NCI-H1694 (cell line): ENCODE data around the gene RPS6KA1.
"Not testable (repeated sequence)": the region's sequence is repeated elsewhere in the genome, so short reads cannot be mapped to it uniquely, and the experiment has no call there.

ENCODE experiments used
- DNase-seq: peaks from one replicate; lab custom pipeline; 2025; lab: John Stamatoyannopoulos, UW

Gene RPS6KA1

DNA sequence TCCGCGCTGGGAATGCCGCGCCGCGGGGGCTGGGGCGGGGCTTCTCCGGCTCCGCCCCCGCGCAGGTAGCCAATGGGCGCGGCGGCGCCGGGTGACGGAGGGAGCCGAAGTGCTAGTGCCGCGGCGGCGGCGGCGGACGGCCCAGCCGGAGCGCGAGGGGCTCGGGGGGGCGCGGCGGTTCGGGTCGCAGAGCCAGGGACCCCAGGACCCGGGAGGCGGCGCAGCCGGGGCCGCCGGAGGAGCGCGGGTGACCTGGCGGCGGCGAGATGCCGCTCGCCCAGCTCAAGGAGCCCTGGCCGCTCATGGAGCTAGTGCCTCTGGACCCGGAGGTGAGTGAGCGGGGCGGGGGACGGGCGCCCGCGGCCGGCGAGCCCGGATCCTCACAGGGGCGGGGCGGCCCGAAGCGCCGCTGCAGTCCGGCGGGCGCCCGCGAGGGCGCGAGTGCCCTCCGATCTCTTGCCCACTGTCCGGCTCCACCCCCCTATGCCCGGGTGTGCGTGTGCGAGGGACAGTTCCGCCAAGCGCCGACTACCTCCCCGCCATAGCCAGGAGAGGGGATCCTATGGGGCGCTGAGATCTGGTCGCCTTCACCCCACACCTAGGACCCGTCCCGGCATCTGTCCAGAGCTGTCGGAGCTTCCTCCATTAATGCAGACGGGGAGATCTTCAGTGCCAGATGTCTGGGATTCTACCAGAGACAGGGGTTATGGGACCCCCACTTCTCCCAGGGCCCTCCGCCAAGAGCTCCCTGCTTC is at the start of gene RPS6KA1:
Gene RPS6KA1, plus strand, starts transcription at position 107 of the 755 bp plus-strand sequence. Its CDS starts 160 bp downstream, at position 267.
- DNase-seq: no peak

DNA sequence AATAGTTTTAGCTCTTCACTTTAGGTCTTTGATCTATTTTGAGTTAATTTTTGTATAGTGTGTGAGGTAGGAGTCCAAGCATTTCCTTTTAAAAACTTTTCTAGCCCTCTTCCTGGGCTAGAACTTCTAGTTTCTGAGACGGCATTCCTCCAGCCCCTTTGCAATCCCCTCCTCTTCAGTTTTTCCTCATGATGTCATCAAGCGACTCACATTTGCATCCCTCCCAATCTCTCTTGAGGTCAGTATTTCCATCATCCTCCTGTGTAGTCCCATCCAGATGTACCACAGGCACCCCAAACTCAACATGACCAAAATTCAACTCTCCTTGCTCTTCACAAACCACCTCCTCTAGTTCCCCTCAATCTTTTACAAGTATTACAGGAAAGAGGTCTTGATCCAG is 46.6 kb upstream of the RPS6KA1 start:
- DNase-seq: no peak

DNA sequence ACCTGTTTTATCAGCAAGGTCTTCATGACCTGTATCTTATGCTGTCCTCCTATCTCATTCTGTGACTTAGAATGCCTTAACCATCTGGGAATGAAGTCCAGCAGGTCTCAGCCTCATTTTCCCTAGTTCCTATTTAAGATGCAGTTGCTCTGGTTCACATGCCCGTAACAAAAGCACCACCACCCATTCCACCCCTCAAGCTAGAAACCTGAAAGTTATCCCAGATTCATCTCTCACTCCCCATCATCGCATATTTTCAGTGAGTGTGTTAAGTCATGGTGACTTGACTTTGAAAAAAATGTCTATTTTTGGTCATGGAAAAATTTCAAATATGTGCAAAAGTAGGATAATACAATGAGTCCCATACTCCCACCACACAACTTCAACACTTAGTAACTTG is 45.6 kb upstream of the RPS6KA1 start:
- DNase-seq: no peak

DNA sequence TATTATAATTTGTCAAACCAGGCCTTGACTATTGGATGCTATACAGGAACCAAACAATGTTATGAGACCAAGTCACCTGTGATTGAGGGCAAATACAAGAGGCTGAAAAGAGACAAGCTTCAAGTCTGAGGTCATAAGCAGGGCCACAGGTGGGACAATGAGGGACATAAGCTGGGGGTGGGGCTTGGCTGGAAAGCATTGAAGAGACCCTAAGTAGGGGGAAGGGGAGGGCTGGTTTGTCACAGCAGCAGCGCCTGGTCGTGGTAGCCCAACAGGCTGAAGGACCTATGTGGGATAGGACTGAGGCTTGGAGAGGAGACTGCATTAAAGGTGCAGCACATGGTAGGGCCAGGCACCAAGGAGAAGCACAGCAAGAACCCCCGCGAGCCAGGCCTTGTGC is 39.4 kb upstream of the RPS6KA1 start:
- no peak for DNase-seq

DNA sequence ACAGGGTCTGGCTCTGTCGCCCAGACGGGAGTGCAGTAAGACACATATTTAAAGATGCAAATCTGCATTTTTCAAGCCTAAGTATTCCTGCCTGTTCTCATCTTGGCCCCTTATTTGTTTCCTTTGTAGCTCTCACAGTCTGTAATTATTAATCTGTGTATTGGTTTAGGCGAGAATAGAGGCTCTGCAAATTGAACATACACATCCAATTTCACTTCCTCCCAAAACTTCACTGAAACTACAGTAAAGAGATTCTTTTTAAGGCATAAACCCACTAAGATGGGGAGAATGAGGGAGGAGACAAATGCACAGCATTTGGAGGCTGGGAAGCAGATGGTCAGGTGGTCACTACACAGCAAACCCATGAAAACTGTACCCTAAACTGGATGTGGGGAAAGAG is 36.3 kb upstream of the RPS6KA1 start:
- no peak for DNase-seq

DNA sequence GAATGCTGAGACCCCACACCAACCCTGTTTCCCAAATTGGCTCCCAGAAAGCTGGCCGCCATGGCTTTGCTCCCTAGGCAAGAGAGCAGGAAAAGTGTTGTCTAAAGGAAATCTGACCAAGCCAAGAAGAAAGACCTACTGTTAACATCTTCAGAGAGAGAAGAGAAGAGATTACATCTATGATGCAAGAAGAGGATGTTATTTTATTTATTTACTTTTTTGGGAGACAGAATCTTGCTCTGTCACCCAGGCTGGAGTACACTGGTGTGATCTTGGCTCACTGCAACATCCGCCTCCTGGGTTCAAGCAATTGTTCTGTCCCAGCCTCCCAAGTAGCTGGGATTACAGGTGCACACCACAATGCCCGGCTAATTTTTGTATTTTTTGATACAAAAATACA is 35.6 kb upstream of the RPS6KA1 start:
- no peak for DNase-seq

DNA sequence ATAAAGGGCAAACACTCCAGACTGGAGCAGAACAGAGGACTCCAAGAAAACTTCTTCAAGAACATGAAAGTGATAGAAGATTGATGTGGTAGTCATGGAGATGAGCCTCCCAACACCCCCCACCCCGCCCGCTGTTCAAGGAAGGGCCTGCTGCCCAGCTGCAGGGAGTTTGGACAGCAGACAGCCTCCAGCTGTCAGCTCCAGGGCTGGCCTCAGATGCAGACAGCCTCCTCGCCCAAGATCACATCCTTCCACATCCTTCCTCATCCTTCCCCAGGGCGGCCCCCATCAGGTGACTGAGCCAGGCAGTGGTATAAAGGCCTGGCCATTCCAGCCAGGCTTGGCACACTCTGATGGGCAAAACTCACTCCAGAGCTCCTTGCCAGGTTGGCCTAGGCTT is 32.7 kb upstream of the RPS6KA1 start:
- no peak for DNase-seq

DNA sequence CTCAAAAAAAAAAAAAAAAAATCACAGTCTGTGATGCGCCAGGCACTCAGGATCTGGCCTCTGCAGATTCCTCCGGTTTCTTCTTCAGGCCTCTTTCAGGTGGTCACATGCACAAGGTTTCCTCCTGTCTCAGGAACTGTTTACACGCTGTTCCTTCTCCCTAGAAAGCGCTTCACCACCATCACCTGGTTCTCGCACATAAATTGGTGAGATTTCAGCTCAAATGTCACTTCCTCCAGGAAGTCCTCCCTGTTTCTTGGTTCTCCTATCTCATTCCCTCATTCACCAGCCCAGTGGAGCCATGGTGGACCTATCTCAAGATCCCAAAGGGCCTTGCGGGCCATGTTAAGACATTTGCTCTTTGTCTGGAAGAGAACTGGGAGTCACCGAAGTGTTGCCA is 30.7 kb upstream of the RPS6KA1 start:
- DNase-seq: no peak

DNA sequence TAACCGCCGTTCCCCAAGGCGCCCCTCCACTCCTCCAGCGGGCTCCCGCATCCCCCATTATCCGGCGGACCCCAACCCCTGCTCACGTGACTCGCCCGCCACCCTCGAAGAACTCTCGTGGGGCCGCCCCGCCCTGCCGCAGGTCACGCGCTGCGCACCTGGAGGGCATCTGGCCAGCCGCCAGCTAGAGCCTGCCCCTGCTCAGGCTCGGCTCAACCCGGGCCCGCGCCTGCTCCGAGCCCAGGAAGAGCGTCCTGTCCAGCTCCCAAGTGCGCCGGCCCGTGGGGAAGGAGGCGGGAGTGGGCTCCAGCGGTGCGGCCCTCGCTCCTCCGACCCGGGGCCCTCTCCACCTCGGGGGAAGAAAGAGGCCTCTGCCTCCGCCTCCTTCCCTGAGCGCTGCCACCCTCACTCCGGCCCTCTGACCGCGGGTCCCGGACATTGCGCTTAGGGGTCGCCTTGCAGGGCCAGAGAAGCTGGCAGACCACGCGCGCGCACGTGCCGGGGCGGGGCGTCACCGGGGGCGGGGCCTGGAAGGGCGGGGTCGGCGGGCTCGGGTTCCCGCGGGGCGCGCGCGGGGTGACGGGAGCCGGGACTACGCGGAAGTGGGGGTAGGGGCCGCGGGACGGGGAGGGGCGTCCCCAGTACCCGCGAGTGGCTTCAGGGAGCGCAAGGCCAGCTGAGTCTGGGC is 28.9 kb upstream of the RPS6KA1 start:
- peak; percentile 23 for DNase-seq

DNA sequence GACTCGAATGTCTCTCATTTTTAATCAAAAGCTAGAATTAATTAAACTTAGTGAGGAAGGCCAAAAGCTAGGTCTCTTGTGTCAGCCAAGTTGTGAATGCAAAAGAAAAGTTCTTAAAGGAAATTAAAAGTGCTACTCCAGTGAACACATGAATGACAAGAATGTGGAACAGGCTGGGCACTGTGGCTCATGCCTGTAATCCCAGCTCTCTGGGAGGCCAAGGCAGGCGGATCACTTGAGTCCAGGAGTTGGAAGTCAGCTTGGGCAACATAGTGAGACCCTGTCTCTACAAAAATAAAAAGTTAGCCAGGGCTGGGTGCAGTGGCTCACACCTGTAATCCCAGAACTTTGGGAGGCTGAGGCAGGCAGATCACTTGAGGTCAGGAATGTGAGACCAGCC is 18.9 kb upstream of the RPS6KA1 start:
- DNase-seq: not testable (repeated sequence)

DNA sequence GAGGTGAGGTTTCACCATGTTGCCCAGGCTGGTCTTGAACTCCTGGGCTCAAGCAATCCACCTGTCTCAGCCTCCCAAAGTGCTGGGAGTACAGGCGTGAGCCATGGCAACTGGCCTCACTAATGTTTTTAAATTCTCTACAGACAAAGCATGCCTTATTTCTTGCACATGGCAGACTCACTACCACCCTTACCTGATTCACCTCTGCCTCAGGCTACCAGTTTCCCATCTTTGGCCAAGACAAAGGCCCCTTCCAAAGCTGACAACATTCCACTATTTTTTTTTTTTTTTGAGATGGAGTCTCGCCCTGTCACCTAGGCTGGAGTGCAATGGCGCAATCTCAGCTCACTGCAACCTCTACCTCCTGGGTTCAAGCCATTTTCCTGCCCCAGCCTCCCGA is 13.7 kb upstream of the RPS6KA1 start:
- not testable (repeated sequence) for DNase-seq

DNA sequence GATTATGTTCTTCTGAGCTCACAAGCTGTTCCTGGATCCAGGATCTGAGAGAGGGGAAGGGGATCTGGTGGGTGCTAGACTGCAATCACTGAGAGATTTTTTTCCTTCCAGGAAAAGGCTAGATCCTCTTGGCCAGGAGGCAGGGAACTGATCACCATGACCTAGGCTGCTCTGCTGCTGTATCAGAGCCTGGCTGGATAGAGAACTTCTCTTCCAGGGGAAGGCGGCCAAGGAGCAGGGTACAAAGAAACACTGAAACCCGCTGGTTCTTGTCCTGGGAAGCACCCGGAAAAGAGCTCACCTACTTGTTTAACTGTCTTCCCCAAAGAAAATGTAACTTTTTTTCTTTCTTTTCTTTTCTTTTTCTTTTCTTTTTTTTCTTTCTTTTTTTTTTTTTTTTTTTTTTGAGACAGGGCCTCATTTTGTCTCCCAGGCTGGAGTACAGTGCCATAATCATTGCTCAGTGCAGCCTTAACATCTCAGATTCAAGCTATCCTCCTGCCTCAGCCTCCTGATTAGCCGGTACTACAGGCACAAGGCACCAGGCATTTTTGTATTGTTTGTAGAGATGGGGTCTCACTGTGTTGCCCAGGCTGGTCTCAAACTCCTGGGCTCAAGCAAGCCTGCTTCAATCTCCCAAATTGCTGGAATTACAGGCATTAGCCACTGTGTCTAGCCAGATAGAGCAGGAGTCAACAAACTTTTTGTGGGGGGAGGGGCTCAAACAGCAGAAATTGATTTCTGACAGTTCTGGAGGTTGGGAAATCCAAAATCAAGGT is 12.4 kb upstream of the RPS6KA1 start:
- no peak for DNase-seq

DNA sequence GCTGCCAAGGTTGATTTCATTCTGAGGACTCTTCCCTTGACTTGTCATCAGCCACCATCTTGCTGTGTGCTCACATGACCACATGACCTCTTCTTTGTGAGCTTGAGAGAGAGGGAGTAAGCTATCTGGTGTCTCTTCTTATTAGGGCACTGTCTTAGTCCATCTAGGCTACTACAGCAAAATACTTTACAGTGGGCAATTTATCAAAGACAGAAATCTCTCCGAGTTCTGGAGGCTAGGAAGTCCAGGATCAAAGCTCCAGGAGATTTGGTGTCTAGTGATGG is 11.9 kb upstream of the RPS6KA1 start:
- DNase-seq: no peak

DNA sequence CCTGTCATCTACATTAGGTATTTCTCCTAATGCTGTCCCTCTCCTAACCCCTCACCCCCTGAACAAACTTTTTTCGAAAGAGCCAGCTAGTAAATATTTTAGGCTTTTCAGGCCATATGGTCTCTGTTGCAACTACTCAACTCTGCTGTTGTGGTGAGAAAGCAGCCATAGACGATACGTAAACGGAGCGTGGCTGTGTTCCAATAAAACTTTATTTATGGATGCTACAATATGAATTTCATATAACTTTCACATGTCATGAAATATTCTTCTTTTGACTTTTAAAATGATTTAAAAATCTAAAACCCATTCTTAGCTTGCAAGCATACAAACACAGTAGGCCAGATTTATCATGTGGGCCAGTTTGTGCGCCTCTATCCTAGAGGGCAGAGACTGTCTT is 11.2 kb upstream of the RPS6KA1 start:
- no peak for DNase-seq

DNA sequence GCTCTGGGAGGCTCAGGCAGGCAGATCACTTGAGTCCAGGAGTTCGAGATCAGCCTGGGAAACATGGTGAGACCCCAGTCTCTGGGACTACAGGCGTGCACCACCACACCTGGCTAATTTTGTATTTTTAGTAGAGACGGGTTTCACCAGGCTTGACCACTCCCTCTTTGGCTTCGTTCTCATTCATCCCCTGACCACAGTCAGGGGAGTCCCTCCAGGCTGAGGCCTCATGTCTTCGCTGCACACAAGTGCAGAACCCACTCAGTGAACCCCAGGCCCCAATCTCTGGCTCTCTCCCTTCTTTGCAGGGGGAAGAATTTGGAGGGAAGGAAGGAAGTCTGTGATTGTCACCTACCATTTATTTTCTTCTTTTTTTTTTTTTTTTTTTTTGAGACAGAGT is 9.2 kb upstream of the RPS6KA1 start:
- no peak for DNase-seq

DNA sequence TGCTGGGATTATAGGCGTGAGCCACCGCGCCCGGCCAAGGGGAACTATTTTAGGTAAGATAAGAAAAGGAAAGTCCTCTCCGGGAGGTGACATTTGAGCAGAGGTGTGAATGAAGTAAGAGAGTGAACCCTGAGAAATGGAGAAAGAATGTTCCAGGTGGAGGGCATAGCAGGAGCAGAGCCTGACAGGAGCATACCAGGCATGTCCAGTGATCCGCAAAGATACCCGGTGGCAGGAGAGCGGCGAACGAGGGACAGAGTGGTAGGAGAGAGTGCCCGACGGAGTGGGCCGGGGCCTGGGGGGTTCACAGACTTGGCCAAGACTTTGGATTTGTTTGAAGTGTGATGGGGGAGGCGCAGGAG is 7.9 kb upstream of the RPS6KA1 start:
- DNase-seq: no peak

DNA sequence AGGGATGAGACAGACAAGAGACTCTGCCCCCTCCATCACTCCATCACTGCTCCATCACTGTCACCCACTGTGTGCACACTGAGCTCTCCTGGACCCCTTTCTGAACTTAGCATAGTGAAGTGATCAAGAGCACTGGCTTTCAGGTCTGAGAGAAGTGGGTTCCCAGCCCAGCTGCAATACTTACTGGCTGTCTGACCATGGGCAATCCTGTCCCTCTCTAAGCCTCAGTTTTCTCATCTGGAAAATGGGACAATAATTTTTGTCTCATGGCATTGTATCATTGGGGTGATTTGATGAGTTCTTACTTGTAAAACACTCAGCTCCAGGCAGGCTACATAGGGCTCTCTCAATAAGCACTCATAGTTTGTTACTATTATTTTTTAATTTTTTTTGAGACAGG is 7.5 kb upstream of the RPS6KA1 start:
- DNase-seq: no peak

DNA sequence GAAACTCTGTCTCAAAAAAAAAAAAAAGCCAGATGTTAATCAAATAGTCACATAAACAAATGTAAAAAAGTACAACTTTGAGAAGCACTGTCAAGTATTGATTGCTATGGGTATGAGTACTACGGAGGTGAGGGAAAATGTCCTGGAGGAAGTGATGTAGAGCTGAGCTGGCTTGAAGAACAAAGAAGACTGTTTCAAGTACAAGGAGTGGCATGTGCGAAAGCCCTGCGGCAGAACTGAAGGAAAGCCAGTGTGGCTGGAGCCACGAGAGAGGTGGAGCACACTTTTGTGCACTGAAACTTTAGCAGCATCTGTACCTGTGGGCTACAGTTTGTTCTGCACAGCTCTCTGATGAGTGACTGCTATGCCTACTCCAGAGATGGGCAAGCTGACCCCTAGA is 5.4 kb upstream of the RPS6KA1 start:
- no peak for DNase-seq

DNA sequence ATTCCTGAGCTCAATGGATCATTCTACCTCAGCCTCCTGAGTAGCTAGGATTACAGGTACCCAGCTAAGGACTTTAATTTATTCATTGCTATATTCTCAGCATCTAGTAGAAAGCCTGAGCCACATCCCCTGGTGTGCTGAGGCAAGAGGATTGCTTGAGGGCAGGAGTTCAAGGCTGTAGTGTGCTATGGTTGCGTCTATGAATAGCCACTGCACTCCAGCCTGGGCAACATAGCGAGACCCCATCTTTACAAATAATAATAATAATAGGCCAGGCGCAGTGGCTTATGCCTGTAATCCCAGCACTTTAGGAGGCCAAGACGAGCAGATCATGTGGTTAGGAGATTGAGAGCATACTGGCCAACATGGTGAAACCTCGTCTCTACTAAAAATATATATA is 3.3 kb upstream of the RPS6KA1 start:
- DNase-seq: no peak

DNA sequence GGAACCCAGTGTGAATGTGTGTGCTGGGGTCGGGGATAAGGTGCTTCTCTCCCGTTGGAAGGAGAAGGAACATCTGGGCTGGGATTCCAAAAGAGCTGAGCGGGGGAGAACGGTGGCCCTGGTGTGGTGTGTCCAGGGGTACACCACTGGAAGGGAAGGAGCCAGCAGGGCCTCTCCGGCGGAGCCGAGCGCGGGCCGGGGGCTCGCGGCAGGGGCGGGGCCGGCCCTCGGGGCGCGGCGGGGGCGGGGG is 231 bp upstream of the RPS6KA1 start:
- DNase-seq: no peak

DNA sequence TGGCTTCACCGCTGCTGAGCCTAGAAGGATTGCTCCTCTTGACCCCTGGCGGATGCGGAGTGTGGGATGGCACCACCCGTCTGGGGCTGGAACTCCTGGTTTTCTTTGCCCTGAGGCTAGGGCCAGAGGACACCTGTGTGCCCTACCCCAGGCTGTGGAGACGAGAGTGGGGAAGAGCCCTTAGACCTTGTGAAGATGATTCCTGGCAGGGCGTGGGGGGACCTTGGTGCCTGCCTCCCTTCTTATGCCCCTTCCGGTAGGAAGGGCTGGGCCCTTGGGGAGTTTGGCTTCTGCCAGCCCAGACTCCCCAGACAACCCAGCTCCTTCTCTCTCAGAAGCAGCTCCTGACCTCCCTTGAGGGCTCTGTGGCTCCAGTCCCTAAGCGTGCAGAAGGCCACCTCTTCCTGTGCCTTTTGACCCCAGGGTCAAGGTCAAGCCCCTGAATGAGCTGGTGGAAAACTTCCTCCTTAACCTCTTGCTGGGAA is 891 bp downstream of the RPS6KA1 start:
- DNase-seq: no peak

DNA sequence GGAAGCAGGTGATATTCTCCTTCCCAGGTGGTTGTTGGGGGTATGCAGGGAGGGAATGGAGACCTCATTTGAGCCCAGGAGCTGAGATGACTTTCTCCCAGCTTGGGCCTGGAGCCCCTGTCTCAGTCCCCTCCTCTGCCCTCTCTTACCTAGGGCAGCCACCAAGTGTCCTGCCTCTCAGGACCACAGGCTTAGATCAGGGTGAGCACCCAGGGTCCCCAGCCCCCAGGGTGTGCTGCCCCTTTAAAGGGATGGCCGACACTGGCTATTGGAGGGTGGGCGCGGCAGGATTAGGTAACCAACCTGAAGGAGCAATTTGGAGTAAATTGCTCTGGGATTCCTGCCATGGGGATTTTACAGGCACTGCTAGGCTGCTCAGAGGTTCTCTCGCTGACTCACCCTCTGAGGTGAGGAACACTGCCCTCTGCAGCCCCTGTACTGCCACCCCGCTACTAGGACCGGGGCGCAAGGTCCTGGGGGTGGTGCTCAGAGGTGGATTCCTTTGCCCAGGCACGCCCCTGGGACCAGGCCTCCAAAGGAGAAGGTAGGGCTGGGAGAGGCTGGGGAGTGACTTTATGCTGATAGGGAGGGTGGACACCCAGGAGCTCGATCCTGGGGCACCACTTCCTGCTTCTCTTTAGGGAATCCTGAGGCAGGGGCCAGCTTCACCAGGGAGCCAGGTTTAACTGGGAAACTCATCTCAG is 1.5 kb downstream of the RPS6KA1 start:
- DNase-seq: no peak

DNA sequence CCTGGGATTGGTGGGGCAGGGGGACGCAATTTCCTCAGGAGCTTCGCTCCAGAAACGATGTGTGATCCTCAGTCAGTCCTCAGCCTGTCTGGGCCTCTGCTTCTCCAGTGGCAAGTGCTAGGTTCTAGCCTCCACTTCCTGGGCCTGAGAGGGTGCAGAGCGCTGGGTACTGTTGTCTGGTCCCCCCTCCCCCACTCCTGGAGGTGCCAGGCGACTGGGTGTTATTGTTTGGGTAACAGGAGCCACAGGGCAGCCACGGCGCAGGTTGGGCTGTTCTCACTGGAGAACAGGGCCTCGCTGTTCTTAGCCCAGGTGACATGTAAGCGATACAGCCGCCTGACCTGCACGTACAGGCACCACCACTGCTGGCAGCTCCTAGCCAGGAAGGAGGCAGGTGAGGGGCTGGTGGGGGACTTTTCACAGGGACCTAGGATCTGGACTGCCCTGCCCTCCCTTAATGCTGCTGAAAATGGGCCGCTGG is 2.1 kb downstream of the RPS6KA1 start:
- no peak for DNase-seq
